ENCODE measurements around the gene SMARCA5. TPM values are rescaled to one million over a fixed set of nuclear protein-coding genes. Genes with fewer than 3 reads are reported as not detected.

SMARCA5 gene
- total and polyA plus RNA-seq, 8 donors = 52.4 to 348 (median 282) TPM

DNA sequence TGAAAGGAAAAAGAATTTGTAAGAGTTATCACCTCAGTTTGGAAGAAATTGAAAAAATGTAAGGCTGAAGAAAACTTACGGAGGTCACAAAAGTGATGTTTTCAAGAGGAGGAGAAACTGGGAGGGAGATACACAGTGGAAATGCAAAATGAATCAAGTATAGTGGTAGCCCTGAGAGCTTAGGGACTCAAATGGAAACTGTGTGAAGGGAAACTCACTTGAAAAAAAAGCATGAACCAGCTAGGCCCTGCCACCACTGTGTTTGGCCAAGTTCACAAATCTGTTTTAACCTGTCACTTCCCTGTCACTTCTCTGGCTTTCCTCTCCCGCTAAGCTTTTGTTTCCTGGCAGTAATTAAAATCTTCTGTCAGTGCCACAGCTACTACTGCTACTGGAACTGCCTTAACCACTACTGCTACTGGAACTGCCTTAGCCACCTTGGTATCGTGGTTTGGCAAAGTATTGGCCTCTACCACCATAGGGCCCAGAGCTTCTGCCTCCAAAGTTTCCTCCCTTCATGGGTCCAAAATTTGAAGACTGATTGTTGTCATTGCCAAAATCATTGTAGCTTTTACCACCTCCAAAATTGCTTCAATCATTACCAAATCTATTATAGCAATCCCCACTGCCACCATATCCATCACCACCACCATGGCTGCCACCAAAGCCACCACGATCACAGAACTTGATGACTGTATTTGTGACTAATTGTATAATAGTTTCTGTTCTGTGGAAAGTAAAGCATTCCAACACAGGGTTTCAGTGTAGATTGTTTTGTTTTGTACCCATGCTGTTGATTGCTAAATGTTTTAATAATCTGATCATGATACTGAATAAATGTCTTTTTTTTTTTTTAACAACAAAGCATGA is 41.5 kb downstream of the SMARCA5 start:
- Histone ChIP-seq H3K9me3 (no peaks in the 10 kb centered on the region), H3K27ac (no peak overlapping the region), H3K4me1 (peaks cover 0 to 12% of the 10 kb centered on the region in 2 donors), H3K36me3 (peaks cover 0 to 55% of the 10 kb centered on the region in 2 donors), H3K27me3 (peaks cover 0 to 15% of the 10 kb centered on the region in 2 donors), H3K4me3 (no peak overlapping the region)
- no peak for ATAC-seq
- TF ChIP-seq, protein P1, sequence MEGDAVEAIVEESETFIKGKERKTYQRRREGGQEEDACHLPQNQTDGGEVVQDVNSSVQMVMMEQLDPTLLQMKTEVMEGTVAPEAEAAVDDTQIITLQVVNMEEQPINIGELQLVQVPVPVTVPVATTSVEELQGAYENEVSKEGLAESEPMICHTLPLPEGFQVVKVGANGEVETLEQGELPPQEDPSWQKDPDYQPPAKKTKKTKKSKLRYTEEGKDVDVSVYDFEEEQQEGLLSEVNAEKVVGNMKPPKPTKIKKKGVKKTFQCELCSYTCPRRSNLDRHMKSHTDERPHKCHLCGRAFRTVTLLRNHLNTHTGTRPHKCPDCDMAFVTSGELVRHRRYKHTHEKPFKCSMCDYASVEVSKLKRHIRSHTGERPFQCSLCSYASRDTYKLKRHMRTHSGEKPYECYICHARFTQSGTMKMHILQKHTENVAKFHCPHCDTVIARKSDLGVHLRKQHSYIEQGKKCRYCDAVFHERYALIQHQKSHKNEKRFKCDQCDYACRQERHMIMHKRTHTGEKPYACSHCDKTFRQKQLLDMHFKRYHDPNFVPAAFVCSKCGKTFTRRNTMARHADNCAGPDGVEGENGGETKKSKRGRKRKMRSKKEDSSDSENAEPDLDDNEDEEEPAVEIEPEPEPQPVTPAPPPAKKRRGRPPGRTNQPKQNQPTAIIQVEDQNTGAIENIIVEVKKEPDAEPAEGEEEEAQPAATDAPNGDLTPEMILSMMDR (IDR thresholded peaks at IDR 0.05) = no peak
- no peak for DNase-seq
- intact Hi-C loops (cut with DNase I) = no loop called here

DNA sequence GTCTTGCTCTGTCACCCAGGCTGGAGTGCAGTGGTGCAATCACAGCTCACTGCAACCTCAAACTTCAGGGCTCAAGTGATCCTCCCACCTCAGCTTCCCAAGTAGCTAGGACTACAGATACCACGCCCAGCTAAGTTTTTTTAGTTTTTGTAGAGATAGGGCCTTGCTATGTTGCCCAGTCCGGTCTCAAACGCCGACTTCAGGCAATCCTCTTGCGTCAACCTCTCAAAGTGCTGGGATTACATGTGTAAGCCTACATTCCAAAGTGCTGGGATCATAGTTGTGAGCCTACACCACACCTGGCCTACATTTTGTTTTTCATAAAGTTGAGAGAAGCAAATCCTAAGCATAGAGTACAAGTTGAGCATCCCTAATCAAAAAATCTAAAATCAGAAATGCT is 42.2 kb downstream of the SMARCA5 start:
- no peak overlapping the region for H3K27ac ChIP-seq
- H3K9me3 ChIP-seq = no peaks in the 10 kb centered on the region
- peaks cover 0 to 48% of the 10 kb centered on the region in 2 donors for H3K36me3 ChIP-seq
- peaks cover 0 to 15% of the 10 kb centered on the region in 2 donors for H3K27me3 ChIP-seq
- ATAC-seq (peak; percentile 51), DNase-seq (no peak)
- no peak overlapping the region for H3K4me3 ChIP-seq
- TF ChIP-seq, protein P1 (IDR thresholded peaks at IDR 0.05) = no peak
- intact Hi-C loops (cut with DNase I) = no loop called here
- H3K4me1 ChIP-seq = peaks cover 0 to 14% of the 10 kb centered on the region in 2 donors

DNA sequence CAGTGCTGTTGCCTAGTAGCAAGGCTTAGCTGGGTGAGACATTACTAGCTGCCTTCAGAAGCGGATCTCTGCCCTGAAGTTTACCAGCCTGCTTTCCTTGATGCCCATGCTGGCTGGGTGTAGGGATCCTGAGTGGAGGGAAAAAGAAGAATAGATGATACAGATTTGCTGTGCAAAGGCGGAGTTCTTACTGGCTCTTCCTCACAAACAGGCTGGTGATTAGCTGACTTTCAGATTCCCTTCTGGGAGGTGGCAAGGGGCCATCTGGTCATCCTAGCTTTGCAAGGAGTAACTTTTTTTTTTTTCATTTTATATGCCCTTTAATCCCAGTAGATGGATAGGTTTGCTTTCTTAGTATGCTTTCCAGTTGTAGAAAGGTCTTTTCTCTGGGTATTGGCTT is 44.8 kb downstream of the SMARCA5 start:
- Histone ChIP-seq H3K4me3 (no peak overlapping the region), H3K27me3 (peaks cover 0 to 15% of the 10 kb centered on the region in 2 donors), H3K9me3 (no peaks in the 10 kb centered on the region), H3K4me1 (peaks cover 0 to 14% of the 10 kb centered on the region in 2 donors), H3K36me3 (peaks cover 0 to 27% of the 10 kb centered on the region in 2 donors), H3K27ac (no peak overlapping the region)
- intact Hi-C loops (cut with DNase I) = no loop called here
- DNase-seq (no peak), ATAC-seq (no peak)
- TF ChIP-seq, protein P1 (IDR thresholded peaks at IDR 0.05) = no peak

DNA sequence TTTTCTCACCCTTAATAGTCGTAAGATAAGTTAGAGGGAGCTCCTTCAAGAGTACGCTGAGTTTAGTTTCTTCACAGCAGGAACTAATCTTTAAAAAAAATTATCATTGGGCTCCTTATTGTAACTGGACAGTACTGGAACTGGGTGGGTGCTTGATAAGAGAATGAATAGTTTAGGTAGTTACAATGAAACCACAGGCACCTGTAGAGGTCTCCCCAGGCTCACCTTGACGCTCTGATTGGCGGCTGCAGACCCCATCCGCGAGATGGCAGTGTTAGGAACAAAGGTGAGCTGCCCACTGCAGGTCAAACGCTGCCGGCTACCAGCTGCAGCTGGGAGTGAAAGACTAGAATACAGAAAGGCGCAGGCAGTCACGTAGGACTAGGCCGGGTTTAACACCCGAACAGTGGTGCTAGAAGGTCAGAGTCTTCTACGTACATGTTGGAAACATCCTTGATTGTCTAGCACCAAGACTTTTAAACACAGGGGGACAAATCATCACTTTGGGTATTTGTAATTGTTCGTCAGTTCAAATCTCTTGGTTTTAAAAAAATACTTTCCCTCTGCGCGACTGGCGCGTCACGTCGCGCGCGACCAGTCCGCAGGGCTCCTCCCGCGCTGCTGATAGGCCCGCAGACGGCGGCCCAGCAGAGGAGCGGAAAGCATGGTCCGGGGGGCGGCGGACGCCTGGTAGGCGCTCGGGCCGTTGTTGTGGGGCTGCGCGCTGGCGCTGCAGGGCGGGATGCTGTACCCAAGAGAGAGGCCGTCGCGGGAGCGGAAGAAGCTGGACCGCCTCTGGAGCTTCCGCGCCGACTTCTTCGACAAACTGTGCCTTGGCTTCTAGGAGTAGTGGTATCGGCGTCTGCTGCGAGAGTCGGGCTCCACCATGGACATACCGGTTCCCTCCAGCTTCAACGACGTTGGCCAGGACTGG is 45.6 kb downstream of the SMARCA5 start:
- intact Hi-C loops (cut with DNase I) = no loop called here
- TF ChIP-seq, protein P1 (IDR thresholded peaks at IDR 0.05) = peak; percentile 22 to 39
- peak overlapping the region; percentile 33 to 60 for H3K27ac ChIP-seq
- H3K36me3 ChIP-seq = peaks cover 0 to 19% of the 10 kb centered on the region in 2 donors
- H3K9me3 ChIP-seq = no peaks in the 10 kb centered on the region
- peaks cover 0 to 14% of the 10 kb centered on the region in 2 donors for H3K4me1 ChIP-seq
- H3K27me3 ChIP-seq = peaks cover 0 to 15% of the 10 kb centered on the region in 2 donors
- peak overlapping the region; percentile 42 to 48 for H3K4me3 ChIP-seq
- ATAC-seq = peak; percentile 96
- peak; percentile 65 to 87 (median 83) for DNase-seq
